ENCODE results near the gene POFUT1.
A peak's percentile ranks its signal among the peaks of the same experiment; 100 is the strongest.

POFUT1 gene

DNA sequence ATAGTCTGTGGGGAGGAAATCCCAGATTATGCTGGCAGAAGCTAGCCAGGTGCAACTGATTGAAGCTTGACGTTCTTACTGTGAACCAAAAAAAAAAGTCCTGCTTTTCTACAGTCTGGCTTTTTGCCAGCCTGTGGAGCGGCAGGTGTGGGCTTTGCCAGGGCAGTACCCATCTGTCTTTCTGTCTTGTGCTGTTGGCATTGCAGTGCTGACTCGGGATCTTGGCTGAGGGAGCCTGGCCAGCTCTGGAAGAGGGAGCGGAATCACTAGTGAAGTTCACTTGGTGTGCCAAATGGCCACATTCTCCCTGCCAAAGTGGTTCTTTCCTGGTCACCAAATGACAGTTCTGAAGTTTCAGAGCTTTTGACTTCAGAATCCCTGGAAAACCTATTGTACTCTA is 74.8 kb downstream of the POFUT1 start:
- no peak for DNase-seq

DNA sequence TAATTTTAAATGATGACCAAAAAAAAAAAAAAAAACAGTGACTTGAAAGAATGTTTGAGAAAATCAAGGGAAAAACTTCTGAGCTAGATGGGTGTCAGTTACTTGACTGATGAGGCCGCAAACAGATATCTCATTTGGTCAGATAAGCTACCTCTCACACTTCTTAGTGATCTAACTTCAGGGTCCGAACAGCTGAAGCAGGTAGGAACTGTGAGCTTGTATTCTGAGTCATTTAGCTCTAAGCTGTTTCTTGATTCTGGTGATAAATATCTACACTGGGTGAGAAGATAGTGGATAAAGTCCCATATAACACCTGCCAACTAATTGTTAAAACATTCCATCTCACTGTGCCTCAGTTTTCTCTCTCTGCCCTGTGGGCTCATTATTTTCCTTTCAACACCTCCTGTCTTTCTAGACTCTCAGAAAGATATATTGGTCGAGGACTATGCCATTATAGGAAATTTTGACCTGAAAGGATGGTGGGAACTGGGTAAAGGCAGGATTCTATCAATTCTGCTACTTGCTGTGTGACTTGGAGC is 77.5 kb downstream of the POFUT1 start:
- no peak for DNase-seq

DNA sequence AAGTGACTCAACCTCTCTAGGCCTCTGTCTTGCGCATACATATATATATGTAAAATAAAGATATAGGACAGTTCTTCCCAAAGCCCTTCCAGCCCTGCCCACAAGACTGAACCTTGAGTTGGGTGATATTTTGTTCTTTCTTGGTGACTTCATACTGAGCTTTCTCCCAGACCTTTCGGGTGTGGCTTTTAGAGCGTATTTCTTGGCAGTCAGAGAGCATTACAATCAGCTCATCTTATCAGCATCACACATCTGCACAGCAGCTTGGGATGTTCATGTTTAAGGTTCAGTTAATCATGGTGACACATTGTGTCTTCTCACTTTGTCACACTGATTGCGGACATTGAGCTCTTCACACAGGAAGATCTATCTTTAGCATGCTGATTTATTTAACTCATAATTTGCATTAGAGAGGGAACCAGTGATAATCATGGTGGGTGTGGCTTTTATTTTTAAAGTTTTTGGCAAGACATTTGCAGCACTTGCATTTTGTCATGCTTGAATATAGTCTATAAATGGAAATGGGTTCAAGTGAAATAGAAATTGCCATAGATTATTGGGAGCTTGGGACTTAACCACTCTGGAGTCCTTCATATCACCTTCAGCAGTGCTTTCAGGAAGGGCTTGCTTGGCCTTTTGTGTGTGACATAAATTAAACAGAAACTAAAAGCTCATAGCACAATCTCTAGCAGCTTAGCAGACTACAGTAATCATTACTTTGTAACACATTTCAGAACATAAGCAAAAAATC is 78.1 kb downstream of the POFUT1 start:
- DNase-seq = peak; percentile 37 to 41

DNA sequence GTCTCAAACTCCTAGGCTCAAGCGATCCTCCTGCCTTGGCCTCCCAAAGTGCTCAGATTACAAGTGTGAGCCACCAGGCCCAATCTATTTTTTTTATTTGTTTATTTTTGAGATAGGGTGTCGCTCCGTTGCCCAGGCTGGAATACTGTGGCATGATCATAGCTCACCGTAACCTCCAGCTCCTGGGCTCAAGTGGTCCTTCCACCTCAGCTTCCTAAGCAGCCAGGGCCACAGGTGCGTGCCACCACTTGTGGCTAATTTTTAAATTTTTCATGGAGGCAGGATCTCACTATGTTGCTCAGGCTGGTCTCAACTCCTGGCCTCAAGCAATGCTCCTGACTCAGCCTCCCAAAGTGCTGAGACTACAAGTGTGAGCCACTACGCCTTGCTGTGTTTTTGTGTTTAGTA is 79.6 kb downstream of the POFUT1 start:
- DNase-seq = no peak

Measured in stimulated activated CD4-positive, alpha-beta T cell treated with anti-CD3 and anti-CD28 coated beads, Interleukin-2, amount 100 ng/mL, for 48 hours (primary cell).